Liver (tissue), 3 donors: ENCODE measurements around the gene CXCR4.

Experiments used
- GABPA ChIP-seq, 2 donors: IDR thresholded peaks in 1 of 2; conservative IDR thresholded peaks in 1 of 2; 2 replicates each; pipeline ENCODE4 v1.6.1; 2016; ENCODE audit warnings: antibody characterized with exemption in 2 of 2, mild to moderate bottlenecking in 1 of 2, moderate library complexity in 1 of 2
- HNF4G ChIP-seq: IDR thresholded peaks from 2 replicates; pipeline ENCODE4 v1.6.1; 2016; ENCODE audit warnings: antibody characterized with exemption
- JUND ChIP-seq, 2 donors: IDR thresholded peaks; 2 replicates each; pipeline ENCODE4 v1.6.1; 2016; ENCODE audit warnings: antibody characterized with exemption in 2 of 2
- RAD21 ChIP-seq, 2 donors: IDR thresholded peaks; 2 replicates each; pipeline ENCODE4 v1.6.1; 2016; ENCODE audit warnings: antibody characterized with exemption in 2 of 2, mild to moderate bottlenecking in 2 of 2
- TAF1 ChIP-seq: conservative IDR thresholded peaks from 2 replicates; pipeline ENCODE4 v1.6.1; 2016; ENCODE audit warnings: antibody characterized with exemption, mild to moderate bottlenecking
- YY1 ChIP-seq: IDR thresholded peaks from 2 replicates; pipeline ENCODE4 v1.6.1; 2016; ENCODE audit warnings: antibody characterized with exemption, mild to moderate bottlenecking
- TF ChIP-seq, protein P1 (sequence below): fragments of 150-350 bp; IDR thresholded peaks from 2 replicates; pipeline ENCODE4 v1.5.1; 2017; ENCODE audit warnings: improper control_type of control experiment, low read depth, low read length; ENCODE audit not compliant: missing input control
- TF ChIP-seq, protein P2 (sequence below): IDR thresholded peaks from 2 replicates; pipeline ENCODE4 v1.6.1; 2016; ENCODE audit warnings: antibody characterized with exemption
- TF ChIP-seq, protein P3 (sequence below): IDR thresholded peaks from 2 replicates; pipeline ENCODE4 v1.6.1; 2016; ENCODE audit warnings: antibody characterized with exemption, mild to moderate bottlenecking
- TF ChIP-seq, protein P4 (sequence below): IDR thresholded peaks from 2 replicates; pipeline ENCODE4 v1.6.1; 2016; ENCODE audit warnings: antibody characterized with exemption
- donor health status: healthy.
- donor health status: healthy.

DNA sequence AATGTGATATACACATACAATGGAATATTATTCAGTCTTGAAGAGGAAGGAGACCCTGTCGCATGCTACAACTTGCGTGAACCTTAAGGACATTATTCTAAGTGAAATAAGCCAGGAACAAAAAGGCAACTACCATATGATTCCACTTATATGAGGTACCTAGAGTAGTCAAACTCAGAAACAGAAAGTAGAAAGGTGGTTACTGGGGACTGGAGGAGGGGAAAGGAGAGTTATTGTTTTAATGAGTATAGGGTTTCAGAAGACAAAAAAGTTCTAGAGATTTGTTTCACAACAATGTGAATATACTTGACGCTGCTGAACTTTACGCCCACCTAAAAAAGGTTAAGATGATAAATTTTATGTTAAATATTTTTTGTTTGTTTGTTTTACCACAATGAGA lies 47.0 kb downstream of the CXCR4 start:
- TF ChIP-seq JUND (IDR thresholded peaks at IDR 0.05) (no peak), YY1 (no peak), TAF1 (no peak), RAD21 (IDR thresholded peaks at IDR 0.05) (no peak), HNF4G (no peak), GABPA (IDR thresholded peaks at IDR 0.05 in 1 of 2, conservative IDR thresholded peaks at IDR 0.05 in 1 of 2) (no peak)
- TF ChIP-seq, protein P1, sequence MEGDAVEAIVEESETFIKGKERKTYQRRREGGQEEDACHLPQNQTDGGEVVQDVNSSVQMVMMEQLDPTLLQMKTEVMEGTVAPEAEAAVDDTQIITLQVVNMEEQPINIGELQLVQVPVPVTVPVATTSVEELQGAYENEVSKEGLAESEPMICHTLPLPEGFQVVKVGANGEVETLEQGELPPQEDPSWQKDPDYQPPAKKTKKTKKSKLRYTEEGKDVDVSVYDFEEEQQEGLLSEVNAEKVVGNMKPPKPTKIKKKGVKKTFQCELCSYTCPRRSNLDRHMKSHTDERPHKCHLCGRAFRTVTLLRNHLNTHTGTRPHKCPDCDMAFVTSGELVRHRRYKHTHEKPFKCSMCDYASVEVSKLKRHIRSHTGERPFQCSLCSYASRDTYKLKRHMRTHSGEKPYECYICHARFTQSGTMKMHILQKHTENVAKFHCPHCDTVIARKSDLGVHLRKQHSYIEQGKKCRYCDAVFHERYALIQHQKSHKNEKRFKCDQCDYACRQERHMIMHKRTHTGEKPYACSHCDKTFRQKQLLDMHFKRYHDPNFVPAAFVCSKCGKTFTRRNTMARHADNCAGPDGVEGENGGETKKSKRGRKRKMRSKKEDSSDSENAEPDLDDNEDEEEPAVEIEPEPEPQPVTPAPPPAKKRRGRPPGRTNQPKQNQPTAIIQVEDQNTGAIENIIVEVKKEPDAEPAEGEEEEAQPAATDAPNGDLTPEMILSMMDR = no peak
- TF ChIP-seq, protein P2, sequence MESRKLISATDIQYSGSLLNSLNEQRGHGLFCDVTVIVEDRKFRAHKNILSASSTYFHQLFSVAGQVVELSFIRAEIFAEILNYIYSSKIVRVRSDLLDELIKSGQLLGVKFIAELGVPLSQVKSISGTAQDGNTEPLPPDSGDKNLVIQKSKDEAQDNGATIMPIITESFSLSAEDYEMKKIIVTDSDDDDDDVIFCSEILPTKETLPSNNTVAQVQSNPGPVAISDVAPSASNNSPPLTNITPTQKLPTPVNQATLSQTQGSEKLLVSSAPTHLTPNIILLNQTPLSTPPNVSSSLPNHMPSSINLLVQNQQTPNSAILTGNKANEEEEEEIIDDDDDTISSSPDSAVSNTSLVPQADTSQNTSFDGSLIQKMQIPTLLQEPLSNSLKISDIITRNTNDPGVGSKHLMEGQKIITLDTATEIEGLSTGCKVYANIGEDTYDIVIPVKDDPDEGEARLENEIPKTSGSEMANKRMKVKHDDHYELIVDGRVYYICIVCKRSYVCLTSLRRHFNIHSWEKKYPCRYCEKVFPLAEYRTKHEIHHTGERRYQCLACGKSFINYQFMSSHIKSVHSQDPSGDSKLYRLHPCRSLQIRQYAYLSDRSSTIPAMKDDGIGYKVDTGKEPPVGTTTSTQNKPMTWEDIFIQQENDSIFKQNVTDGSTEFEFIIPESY = no peak
- TF ChIP-seq, protein P3, sequence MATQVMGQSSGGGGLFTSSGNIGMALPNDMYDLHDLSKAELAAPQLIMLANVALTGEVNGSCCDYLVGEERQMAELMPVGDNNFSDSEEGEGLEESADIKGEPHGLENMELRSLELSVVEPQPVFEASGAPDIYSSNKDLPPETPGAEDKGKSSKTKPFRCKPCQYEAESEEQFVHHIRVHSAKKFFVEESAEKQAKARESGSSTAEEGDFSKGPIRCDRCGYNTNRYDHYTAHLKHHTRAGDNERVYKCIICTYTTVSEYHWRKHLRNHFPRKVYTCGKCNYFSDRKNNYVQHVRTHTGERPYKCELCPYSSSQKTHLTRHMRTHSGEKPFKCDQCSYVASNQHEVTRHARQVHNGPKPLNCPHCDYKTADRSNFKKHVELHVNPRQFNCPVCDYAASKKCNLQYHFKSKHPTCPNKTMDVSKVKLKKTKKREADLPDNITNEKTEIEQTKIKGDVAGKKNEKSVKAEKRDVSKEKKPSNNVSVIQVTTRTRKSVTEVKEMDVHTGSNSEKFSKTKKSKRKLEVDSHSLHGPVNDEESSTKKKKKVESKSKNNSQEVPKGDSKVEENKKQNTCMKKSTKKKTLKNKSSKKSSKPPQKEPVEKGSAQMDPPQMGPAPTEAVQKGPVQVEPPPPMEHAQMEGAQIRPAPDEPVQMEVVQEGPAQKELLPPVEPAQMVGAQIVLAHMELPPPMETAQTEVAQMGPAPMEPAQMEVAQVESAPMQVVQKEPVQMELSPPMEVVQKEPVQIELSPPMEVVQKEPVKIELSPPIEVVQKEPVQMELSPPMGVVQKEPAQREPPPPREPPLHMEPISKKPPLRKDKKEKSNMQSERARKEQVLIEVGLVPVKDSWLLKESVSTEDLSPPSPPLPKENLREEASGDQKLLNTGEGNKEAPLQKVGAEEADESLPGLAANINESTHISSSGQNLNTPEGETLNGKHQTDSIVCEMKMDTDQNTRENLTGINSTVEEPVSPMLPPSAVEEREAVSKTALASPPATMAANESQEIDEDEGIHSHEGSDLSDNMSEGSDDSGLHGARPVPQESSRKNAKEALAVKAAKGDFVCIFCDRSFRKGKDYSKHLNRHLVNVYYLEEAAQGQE = no peak
- TF ChIP-seq, protein P4, sequence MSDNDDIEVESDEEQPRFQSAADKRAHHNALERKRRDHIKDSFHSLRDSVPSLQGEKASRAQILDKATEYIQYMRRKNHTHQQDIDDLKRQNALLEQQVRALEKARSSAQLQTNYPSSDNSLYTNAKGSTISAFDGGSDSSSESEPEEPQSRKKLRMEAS = no peak
